GM19099 (cell line): ENCODE data around the gene INTS3.

ENCODE experiments used
- POLR2A ChIP-seq: IDR thresholded peaks from 3 replicates; pipeline ENCODE4 v1.6.1; 2011; ENCODE audit warnings: low read depth; ENCODE audit not compliant: insufficient read length; ENCODE audit errors: extremely low read depth

INTS3 gene, protein sequence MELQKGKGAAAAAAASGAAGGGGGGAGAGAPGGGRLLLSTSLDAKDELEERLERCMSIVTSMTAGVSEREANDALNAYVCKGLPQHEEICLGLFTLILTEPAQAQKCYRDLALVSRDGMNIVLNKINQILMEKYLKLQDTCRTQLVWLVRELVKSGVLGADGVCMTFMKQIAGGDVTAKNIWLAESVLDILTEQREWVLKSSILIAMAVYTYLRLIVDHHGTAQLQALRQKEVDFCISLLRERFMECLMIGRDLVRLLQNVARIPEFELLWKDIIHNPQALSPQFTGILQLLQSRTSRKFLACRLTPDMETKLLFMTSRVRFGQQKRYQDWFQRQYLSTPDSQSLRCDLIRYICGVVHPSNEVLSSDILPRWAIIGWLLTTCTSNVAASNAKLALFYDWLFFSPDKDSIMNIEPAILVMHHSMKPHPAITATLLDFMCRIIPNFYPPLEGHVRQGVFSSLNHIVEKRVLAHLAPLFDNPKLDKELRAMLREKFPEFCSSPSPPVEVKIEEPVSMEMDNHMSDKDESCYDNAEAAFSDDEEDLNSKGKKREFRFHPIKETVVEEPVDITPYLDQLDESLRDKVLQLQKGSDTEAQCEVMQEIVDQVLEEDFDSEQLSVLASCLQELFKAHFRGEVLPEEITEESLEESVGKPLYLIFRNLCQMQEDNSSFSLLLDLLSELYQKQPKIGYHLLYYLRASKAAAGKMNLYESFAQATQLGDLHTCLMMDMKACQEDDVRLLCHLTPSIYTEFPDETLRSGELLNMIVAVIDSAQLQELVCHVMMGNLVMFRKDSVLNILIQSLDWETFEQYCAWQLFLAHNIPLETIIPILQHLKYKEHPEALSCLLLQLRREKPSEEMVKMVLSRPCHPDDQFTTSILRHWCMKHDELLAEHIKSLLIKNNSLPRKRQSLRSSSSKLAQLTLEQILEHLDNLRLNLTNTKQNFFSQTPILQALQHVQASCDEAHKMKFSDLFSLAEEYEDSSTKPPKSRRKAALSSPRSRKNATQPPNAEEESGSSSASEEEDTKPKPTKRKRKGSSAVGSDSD

DNA sequence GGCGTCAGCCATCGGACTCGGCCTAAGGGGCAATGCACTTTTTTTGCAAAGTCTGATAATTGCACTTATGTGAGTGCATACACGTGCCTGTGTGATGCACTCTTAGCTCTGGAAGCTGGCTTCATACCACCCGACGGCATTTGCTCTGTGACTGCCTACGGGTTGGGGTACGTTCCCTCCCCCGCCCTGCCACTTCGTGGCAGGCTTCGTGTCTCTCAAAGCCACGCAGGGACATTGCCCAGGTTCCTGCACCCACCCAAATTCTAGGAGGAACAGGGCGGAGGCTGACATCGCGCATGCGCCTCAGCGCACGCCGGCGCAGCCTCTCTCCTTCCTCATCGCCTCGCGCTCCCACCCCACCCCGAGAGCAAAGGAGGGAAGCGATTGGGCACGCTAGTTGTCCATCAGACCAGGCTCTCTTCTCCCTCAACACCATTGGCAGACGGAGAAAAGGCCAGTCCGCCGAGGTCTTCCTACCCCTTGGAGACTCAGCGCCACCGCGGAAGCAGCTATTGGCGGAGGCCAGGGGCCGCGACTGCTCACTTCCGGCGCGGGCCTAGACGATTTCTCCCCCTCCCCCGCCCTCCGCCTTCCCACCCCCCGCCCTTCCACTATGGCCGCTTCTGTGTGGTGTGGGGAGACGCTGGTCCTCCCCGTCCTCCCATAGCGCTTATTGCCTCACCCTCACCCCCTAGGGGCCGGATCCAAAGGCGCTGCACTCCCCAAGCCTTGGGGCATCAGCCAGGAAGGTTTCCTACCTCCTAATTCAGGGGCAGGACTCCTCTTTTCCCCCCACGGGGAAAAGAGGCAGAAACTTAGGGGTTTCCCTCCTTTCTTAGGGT is at the start of gene INTS3:
TSS of gene INTS3 (plus strand) at position 588 of the 842 bp plus-strand sequence. CDS start 585 bp downstream, outside the sequence.
- TF ChIP-seq POLR2A, result peak; percentile 83

DNA sequence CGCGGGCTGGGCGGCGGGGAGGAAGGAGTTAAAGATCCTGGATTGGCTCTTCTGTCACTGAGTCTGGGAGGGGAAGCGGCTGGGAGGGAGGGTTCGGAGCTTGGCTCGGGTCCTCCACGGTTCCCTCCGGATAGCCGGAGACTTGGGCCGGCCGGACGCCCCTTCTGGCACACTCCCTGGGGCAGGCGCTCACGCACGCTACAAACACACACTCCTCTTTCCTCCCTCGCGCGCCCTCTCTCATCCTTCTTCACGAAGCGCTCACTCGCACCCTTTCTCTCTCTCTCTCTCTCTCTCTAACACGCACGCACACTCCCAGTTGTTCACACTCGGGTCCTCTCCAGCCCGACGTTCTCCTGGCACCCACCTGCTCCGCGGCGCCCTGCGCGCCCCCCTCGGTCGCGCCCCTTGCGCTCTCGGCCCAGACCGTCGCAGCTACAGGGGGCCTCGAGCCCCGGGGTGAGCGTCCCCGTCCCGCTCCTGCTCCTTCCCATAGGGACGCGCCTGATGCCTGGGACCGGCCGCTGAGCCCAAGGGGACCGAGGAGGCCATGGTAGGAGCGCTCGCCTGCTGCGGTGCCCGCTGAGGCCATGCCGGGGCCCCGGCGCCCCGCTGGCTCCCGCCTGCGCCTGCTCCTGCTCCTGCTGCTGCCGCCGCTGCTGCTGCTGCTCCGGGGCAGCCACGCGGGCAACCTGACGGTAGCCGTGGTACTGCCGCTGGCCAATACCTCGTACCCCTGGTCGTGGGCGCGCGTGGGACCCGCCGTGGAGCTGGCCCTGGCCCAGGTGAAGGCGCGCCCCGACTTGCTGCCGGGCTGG is 49.1 kb upstream of the INTS3 start, which contains the start of gene NPR1:
TSS of gene NPR1 (plus strand) at position 170 of the 818 bp plus-strand sequence. CDS start at position 591, 421 bp downstream.
- TF ChIP-seq POLR2A, result no peak

DNA sequence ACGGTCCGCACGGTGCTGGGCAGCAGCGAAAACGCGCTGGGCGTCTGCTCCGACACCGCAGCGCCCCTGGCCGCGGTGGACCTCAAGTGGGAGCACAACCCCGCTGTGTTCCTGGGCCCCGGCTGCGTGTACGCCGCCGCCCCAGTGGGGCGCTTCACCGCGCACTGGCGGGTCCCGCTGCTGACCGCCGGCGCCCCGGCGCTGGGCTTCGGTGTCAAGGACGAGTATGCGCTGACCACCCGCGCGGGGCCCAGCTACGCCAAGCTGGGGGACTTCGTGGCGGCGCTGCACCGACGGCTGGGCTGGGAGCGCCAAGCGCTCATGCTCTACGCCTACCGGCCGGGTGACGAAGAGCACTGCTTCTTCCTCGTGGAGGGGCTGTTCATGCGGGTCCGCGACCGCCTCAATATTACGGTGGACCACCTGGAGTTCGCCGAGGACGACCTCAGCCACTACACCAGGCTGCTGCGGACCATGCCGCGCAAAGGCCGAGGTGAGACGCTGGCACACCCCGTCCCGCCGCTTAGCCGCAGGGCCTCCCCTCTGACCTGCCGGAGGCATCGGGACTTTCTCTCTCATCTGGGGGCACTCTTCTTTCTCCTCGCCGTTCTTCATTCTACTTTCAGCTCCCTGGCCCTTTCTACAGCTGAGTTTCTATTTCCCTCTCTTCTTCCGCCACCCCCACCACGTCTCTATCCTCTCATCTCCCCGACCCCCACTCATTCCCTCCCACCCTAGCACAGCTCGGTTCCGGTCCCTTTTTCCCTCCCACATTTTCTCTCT is 48.3 kb upstream of the INTS3 start:
- TF ChIP-seq POLR2A, result no peak

DNA sequence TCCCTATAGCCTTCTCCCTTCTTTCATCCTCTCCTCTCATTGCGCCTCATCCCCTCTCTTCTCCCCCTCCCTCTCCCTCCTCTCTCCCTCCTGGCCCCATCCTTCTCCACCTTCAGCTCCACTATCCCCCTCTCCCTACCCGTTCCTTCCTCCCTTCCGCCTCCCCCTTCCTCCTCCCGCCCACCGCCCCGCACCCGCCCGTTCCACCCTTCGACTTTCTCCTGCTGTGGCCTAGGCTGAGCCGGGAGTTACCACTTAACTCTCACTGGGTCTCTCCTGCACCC is 47.8 kb upstream of the INTS3 start:
- TF ChIP-seq POLR2A, result no peak

DNA sequence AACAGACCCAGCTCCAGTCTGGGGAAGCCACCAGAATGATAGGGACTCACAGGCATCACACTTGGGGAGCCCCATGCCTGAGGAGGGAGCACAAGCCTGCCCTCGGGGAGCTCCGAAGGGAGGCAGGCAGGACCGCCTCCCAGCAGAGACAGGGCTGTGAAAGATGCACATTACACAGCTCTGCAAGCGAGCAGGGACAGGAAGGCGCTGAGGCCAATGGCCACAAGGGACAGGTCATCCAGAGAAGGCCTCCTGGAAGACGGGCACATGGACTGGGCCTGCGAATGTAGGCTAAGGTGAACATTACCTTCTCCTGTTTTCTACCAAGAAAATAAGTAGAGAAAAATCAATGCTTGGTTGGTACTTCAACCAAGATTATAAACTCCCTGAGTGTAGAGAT is 45.1 kb upstream of the INTS3 start:
- no peak for TF ChIP-seq POLR2A

DNA sequence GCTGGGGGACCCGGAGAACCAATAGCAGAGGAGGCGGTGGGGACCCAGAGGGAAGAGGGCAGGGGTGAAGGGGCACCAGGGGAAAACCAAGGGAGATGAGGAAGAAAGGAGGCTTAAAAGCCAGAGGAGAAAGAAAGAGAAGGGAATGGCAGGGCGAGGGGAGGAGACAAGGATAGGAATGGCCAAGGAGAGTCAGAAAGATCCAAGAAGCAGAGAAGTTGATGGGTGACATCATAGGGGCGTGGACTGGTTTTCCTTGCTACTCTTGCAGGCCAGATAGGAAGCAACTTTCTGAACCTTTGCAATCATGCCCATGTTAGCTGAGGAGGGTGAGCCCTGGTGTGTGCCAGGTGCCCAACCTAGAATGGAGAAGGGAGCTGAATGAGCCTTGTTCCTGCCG is 44.0 kb upstream of the INTS3 start:
- no peak for TF ChIP-seq POLR2A

DNA sequence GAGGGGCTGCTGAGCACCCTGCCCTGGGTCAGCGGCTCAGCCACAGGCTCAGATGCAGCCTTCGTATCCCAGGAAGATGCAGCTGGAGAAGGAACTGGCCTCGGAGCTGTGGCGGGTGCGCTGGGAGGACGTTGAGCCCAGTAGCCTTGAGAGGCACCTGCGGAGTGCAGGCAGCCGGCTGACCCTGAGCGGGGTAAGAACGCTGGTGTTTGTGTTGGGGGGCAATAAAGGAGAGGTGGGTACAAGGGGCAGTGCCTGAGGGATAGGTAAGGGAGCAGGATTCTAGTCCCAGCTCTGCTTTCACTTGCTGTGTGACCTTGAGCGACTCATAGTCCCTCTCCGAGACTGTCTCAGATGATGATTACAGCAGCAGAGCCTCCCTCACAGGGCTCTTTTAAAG is 43.0 kb upstream of the INTS3 start:
- no peak for TF ChIP-seq POLR2A

DNA sequence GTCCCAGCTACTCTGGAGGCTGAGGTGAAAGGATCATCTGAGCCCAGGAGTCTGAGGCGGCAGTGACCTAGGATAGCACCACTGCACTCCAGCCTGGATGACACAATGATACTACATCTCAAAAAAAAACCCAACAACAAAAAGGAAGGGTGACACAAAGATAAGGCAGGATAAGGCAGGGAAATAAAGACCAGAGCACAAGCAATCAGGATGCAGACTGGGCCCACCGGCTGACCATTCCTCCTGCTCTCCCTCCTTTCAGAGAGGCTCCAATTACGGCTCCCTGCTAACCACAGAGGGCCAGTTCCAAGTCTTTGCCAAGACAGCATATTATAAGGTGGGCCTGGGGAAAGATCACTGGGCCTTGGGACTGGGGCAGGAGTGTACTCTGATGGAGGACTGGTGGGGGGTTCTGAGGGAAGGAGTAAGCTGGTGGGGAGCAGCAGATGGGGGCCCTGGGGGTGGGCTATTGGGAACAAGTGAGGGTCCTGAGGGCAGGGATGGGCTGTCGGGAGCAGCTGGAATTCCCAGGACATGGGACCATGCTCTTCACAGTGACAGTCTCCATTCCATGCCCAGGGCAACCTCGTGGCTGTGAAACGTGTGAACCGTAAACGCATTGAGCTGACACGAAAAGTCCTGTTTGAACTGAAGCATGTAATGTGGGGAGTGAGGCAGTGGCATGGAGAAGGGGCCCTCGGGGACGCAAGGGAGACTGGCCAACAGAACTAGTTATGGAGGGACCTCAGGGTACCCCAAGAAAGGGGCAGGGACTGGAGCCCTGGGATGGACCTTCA is 42.1 kb upstream of the INTS3 start:
- TF ChIP-seq POLR2A, result no peak

DNA sequence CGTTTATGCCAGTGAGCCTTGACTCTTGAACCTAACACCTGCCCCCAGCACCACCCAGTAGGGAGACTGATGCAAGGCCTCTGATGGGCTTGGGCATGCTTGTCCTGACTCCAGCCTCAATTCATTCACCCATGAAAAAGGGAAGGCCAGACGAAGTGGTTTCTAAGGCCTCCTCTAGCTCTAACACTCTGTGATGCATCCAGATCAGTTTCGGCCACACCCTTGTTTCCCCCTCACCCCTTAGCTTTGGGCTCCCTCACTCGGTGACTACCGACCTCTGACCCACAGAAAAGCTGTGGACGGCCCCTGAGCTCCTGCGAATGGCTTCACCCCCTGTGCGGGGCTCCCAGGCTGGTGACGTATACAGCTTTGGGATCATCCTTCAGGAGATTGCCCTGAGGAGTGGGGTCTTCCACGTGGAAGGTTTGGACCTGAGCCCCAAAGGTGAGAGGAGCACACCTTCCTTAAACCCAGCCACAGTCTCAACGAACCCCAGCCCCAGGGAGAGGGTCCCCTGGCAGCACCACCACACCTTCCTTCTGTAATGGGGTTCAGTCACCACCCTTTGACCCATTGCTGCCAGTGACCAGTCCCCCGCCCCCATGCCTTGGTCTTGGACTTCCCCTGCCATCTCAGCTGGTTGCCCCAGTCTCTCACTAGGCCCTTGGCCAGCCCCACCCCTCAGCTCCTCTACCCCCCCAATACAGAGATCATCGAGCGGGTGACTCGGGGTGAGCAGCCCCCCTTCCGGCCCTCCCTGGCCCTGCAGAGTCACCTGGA is 40.3 kb upstream of the INTS3 start:
- TF ChIP-seq POLR2A, result no peak

DNA sequence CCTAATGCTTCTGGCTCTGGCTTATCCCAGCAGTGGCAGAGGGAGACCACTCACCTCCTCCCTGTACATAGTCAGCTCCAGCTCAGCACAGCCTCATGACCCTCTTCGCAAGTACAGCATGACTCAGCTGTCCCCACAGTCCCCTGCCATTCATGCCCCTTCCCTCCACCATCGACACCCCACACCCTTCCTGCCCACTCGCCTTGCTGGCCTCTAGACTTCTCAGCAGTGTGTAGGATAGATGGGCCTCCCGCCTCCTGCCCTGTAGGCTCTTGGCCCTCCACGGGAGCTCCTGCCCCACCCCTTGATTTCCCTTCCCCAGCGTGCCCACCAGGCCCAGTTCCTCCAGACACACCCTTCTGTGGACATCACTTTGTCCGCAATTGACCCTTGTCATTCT is 39.6 kb upstream of the INTS3 start:
- TF ChIP-seq POLR2A, result no peak

DNA sequence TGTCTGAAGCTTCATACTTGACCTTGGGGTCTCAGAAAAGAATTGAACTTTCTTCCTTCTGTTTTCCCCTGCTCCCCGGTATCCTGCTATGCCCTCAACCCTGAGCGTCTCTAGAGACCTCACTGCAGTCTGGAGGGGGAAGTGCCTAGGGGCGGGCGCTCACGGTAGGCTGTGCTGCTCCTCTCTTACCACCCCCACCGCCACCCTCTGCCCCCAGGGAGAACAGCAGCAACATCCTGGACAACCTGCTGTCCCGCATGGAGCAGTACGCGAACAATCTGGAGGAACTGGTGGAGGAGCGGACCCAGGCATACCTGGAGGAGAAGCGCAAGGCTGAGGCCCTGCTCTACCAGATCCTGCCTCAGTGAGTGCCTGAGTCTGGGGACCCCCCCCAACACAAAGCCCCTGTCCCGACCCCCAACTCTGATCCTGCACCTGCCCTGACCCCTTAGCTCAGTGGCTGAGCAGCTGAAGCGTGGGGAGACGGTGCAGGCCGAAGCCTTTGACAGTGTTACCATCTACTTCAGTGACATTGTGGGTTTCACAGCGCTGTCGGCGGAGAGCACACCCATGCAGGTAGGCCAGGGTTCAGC is 39.0 kb upstream of the INTS3 start:
- TF ChIP-seq POLR2A, result no peak
